GM18507 (cell line): ENCODE data around the gene TRIM56.
A peak's percentile ranks its signal among the peaks of the same experiment; 100 is the strongest.
"Not testable (repeated sequence)": the region's sequence is repeated elsewhere in the genome, so short reads cannot be mapped to it uniquely, and the experiment has no call there.

ENCODE experiments used
- DNase-seq: peaks from one replicate; pipeline ENCODE4 v3.0.0; 2011; ENCODE audit warnings: low read depth; ENCODE audit not compliant: insufficient read length; ENCODE audit errors: extremely low spot score
- FAIRE-seq: peaks from 2 replicates; lab custom pipeline; 2011; peaks lifted over from hg19 to GRCh38; lab: Jason Lieb, UNC

Gene TRIM56

GRCh38 chr7:101085162-101085964 is at the start of gene TRIM56:
Gene TRIM56, plus strand, starts transcription at chr7:101085481. Its CDS starts 1,832 bp downstream, at chr7:101087313.
- peak; percentile 91 for FAIRE-seq
- peak; percentile 80 for DNase-seq

GRCh38 chr7:101035941-101036340 is 49.3 kb upstream of the TRIM56 start:
- DNase-seq: no peak
- no peak for FAIRE-seq

GRCh38 chr7:101041283-101041682 is 44.0 kb upstream of the TRIM56 start:
- DNase-seq, FAIRE-seq: not testable (repeated sequence)

GRCh38 chr7:101058355-101058754 is 26.9 kb upstream of the TRIM56 start:
- no peak for FAIRE-seq
- no peak for DNase-seq

- no peak for DNase-seq
- FAIRE-seq: no peak
Observed at GRCh38 chr7:101059620-101059942, 25.7 kb upstream of the TRIM56 start.

- no peak for FAIRE-seq
- DNase-seq: no peak
Observed at GRCh38 chr7:101060992-101061391, 24.3 kb upstream of the TRIM56 start.

- FAIRE-seq, DNase-seq: not testable (repeated sequence)
Observed at GRCh38 chr7:101064176-101064550, 21.1 kb upstream of the TRIM56 start.

- FAIRE-seq, DNase-seq: not testable (repeated sequence)
Observed at GRCh38 chr7:101065162-101065561, 20.1 kb upstream of the TRIM56 start.

GRCh38 chr7:101066141-101066832 is 19.0 kb upstream of the TRIM56 start:
- FAIRE-seq (no peak), DNase-seq (no peak)

- FAIRE-seq: no peak
Observed at GRCh38 chr7:101066833-101067177, 18.5 kb upstream of the TRIM56 start.

GRCh38 chr7:101068401-101068800 is 16.9 kb upstream of the TRIM56 start:
- no peak for FAIRE-seq

More at GRCh38 chr7:101066833-101067177, 18.5 kb upstream of the TRIM56 start:
- DNase-seq: no peak

GRCh38 chr7:101071362-101072104 is 13.7 kb upstream of the TRIM56 start:
- FAIRE-seq, DNase-seq: not testable (repeated sequence)

More at GRCh38 chr7:101068401-101068800, 16.9 kb upstream of the TRIM56 start:
- no peak for DNase-seq

- DNase-seq (no peak), FAIRE-seq (no peak)
Observed at GRCh38 chr7:101075646-101076045, 9.6 kb upstream of the TRIM56 start.

GRCh38 chr7:101076183-101076582 is 9.1 kb upstream of the TRIM56 start:
- not testable (repeated sequence) for DNase-seq, FAIRE-seq

GRCh38 chr7:101077303-101078086 is 7.8 kb upstream of the TRIM56 start:
- FAIRE-seq: peak; percentile 83
- DNase-seq: peak; percentile 70

GRCh38 chr7:101081432-101081831 is 3.8 kb upstream of the TRIM56 start:
- FAIRE-seq (no peak), DNase-seq (no peak)

- no peak for DNase-seq
- no peak for FAIRE-seq
Observed at GRCh38 chr7:101084865-101085161, 468 bp upstream of the TRIM56 start.

GRCh38 chr7:101087334-101088068 is 2.2 kb downstream of the TRIM56 start:
- DNase-seq (no peak), FAIRE-seq (no peak)

GRCh38 chr7:101088069-101088425 is 2.8 kb downstream of the TRIM56 start:
- no peak for FAIRE-seq
- no peak for DNase-seq
